ENCODE data around the gene VAMP3.
"Not testable (repeated sequence)": the region's sequence is repeated elsewhere in the genome, so short reads cannot be mapped to it uniquely, and the experiment has no call there.

Gene VAMP3

GRCh38 chr1:7769673-7770412 lies 1.3 kb upstream of the VAMP3 start:
- DNase-seq: no peak

GRCh38 chr1:7770669-7770996 lies 463 bp upstream of the VAMP3 start:
- DNase-seq: no peak

GRCh38 chr1:7771823-7772299 lies 765 bp downstream of the VAMP3 start:
- DNase-seq: peak in 1 of 3 experiments; percentile 48

- no peak for DNase-seq
Measured at GRCh38 chr1:7777591-7777990, 6.5 kb downstream of the VAMP3 start.

- no peak for DNase-seq
Measured at GRCh38 chr1:7778133-7778628, 7.1 kb downstream of the VAMP3 start.

DNA sequence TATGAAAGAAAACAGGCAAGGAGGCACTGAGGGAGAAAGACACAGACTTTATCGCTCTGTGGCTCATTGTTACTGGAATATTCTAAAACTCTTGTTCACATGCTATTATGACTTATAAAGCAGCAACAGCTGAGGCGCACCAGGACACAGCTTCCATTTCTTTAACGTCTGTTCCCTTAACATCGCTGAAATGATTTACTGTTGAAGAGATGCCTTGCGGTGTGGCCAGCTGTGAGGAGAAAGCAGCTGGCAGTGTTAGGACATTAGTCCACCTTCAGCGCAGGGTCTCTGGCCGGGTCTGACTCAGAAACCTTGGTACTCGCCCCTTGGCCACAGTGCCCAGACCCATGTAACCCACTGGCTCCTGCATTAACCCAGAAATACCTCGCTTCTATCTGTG lies 9.9 kb downstream of the VAMP3 start:
- no peak for DNase-seq

GRCh38 chr1:7781501-7781900 lies 10.4 kb downstream of the VAMP3 start:
- DNase-seq: no peak

DNA sequence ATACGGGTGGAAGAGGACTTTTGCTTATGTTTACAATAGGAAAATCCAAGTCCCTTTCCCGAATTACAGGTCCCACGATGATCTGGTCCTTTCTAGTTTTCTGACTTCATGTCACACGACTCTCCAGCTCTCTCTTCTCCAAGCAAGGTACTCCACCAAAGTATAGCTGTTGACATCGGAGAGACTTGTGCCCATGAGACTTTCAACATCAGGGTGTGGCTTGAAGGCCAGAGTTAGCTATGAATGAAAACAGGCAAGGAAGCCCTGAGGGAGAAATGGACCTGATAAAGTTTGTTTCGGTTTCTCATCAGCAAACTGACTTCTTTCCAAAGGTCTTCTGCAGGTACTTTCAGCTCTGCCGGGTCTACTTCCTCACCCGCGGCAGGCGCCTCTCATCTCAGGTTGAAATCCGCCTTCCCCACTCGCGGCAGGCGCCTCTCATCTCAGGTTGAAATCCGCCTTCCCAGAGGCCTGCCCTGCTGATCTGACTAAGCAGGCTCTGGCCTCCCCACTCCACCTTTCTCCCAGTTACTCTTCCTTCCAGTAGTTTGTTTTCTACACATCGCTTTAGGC lies 10.9 kb downstream of the VAMP3 start:
- no peak for DNase-seq

- peak in 2 of 3 experiments; percentile 82 to 87 for DNase-seq
Measured at GRCh38 chr1:7783178-7783711, 12.1 kb downstream of the VAMP3 start.

DNA sequence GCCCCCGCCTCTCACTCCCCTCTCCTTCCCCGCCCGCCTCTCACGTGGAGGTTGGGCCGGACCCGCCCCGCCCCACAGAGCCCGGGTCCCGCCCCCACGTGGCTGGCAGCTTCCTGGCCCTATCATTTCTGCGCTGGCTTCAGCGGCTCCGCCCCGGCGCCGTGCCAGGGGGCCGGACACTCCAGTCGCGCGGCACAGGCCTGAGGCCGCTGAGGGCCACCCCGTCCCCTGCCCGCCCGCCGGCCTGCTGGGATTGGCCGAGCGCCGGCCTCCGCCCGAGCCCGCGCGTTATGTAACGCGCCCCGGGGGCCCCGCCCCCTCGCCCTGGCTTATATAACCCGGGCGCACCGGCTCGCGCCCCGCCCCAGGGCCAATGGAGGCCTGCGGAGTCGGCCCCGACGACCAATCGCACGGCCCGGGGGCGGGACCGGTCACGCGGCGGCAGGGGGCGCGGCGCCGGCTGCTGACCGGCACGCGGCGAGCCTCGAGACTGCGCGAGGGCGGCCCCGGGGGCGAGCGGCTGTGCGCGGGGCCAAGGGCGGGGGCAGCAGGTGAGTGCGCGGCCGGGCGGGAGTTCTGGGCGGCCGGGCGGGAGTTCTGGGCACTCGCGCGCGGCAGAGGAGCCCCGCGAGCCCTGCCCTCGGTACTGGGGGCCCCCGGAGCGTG lies 12.9 kb downstream of the VAMP3 start, which contains the start of gene PER3:
PER3 (plus strand) TSS at position 466 of the 666 bp plus-strand sequence. CDS start 587 bp downstream, outside the sequence.
- peak; percentile 98 for DNase-seq

GRCh38 chr1:7784492-7785071 lies 13.5 kb downstream of the VAMP3 start:
- peak in 2 of 3 experiments; percentile 46 to 83 for DNase-seq

DNA sequence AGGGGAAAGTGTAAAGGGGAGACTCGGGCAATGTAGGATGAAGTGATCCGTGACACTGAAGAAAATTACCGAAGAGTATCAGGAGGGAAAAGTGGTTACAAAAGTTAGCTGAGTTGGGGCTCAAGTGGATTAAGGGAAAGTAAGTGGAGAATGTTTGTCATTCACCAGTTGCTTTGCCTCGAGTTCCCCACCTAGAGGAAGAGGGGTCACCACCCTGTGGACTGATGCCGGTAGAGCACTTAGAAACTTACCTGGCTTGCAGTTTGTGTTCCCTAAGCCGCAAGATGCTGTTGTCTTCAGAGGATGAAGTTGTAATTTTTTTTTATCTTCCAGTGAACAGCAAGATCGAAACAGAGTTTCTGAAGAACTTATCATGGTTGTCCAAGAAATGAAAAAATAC lies 14.0 kb downstream of the VAMP3 start:
- DNase-seq: peak in 2 of 3 experiments; percentile 40 to 52

DNA sequence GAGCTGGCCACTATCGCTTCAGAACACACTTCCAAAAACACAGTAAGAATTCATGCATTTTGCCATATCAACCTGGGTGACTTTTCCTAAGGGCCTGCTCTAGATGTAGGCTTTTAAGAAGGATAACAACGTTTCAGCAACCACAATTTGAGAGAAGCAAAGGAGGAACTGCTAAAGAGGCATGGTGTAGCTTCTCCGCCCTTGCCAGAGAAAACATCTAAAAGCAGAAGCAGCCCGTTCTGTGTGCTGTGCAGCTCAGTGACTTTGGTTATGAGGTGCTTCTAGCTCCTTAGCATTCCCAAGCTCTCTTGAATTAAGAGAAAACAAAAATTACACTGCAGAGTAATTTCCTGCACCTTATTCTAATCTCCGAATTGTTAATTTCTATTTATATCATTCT lies 15.7 kb downstream of the VAMP3 start:
- no peak for DNase-seq

DNA sequence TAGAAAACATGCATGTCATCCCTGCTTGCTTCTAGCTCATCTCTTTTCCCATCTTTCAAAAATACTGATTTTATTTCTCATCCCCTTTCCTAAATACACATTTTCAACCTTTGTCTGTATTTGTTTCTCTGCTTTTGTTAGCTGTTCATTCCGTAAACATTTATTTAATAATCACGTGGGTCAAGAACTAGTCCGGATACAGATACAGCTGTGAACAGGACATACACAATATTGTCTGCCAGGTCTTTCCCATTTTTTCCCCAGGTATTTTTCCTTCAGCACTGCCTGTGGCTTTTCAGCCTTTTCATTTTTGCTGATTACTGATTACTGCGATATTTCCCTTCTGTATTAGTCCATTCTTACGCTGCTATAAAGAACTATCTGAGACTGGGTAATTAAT lies 18.7 kb downstream of the VAMP3 start:
- no peak for DNase-seq

GRCh38 chr1:7791027-7791426 lies 19.9 kb downstream of the VAMP3 start:
- not testable (repeated sequence) for DNase-seq

GRCh38 chr1:7795406-7795805 lies 24.3 kb downstream of the VAMP3 start:
- DNase-seq: no peak

DNA sequence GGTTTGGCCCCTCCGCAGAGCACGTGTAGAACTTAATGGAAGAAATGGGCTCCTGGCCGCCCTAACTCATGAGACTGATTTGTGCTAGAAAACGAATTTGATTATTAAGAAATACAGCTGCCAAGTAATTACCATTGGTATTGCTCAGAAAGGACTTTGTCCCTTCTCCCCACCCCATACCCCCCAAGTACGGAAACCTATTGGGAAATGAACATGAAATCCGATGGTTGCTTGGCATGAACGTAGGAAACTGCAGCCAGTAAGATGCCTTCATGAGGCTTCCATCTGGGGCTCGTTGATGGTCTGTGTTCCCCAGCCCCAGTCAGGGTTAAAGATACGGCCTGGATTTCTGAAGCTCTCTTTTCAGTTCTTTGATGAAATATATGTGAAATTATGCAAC lies 34.4 kb downstream of the VAMP3 start:
- no peak for DNase-seq

DNA sequence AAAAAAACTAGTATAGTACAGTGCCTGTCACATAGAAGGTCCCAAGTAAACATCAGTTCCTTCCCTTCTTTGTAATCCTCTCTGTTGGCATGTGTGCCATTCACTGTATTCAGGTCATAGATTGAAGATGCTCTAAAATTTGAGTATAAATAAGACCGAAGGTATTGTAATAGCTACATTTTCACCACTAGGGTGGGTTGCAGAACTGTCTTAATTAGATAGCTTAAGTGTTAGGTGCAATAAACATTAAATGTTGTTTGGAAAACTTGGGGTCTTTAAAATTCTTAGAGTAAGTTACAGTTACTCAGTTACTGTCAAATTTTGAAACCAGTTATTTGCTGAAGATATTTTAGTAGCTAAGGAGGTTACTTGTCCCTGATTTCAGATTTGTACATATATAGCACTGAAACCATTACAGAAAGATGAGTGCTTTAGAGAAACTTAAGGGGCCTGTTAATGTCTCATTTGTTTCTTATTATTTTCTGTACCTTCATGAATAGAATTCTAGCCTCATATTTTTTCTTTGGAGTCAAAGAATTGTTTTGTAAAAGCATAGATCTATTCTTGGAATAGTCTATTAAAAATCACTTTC lies 37.3 kb downstream of the VAMP3 start:
- DNase-seq: peak in 1 of 3 experiments; percentile 19

DNA sequence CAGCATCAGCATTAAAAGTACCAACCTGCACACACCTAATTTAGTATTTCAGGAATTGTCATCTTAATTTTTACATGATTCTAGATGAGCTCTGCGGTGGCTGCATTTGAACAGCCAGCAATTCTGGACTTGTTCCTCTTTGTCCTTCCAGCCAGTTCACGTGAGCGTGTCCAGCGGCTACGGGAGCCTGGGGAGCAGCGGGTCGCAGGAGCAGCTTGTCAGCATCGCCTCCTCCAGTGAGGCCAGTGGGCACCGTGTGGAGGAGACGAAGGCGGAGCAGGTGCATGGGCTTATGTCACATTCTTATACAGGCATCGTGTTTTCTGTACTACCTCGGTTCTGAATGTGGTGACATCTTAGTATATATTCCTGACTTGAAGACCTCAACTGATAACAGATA lies 38.6 kb downstream of the VAMP3 start:
- no peak for DNase-seq

- DNase-seq: no peak
Measured at GRCh38 chr1:7810395-7810794, 39.3 kb downstream of the VAMP3 start.

GRCh38 chr1:7811476-7811875 lies 40.4 kb downstream of the VAMP3 start:
- DNase-seq: no peak

GRCh38 chr1:7813677-7814373 lies 42.7 kb downstream of the VAMP3 start:
- DNase-seq: no peak
